RWPE2 (cell line): Measurements from ENCODE around the gene MRFAP1.

Experiments
- ATAC-seq: fragments of 200-7000 bp; cut with Tn5 transposase; 3 replicates; pipeline ENCODE4 v1.9.1; 2021; ENCODE audit warnings: low read depth
- DNase-seq: peaks from one replicate; pipeline ENCODE4 v3.0.0-alpha.2; 2020; ENCODE audit warnings: low spot score
- H3K27ac ChIP-seq: fragments of 450-650 bp; 2 replicates; pipeline ENCODE4 v1.5.1; 2017; ENCODE audit warnings: mild to moderate bottlenecking; ENCODE audit not compliant: poor library complexity, severe bottlenecking
- H3K27me3 ChIP-seq: fragments of 250-450 bp; sonication (Bioruptor Pico); 2 replicates; pipeline ENCODE4 v1.5.1; 2021; ENCODE audit warnings: mild to moderate bottlenecking, moderate library complexity; ENCODE audit not compliant: insufficient read depth, poor library complexity, severe bottlenecking
- H3K36me3 ChIP-seq: fragments of 250-450 bp; sonication (Bioruptor Pico); 2 replicates; pipeline ENCODE4 v1.5.1; 2020; ENCODE audit warnings: low read depth, mild to moderate bottlenecking, moderate library complexity
- H3K4me1 ChIP-seq: fragments of 250-450 bp; sonication (Bioruptor Pico); 2 replicates; pipeline ENCODE4 v1.5.1; 2021; ENCODE audit warnings: mild to moderate bottlenecking, moderate library complexity; ENCODE audit not compliant: insufficient read depth, poor library complexity, severe bottlenecking
- H3K4me3 ChIP-seq: fragments of 250-450 bp; sonication (Bioruptor Pico); 2 replicates; pipeline ENCODE4 v1.5.1; 2021; ENCODE audit warnings: mild to moderate bottlenecking, moderate library complexity; ENCODE audit not compliant: severe bottlenecking
- H3K9me3 ChIP-seq: fragments of 250-450 bp; sonication (Bioruptor Pico); 2 replicates; pipeline ENCODE4 v1.5.1; 2021; ENCODE audit warnings: mild to moderate bottlenecking, moderate library complexity; ENCODE audit not compliant: severe bottlenecking
- TF ChIP-seq, protein P1 (sequence below): fragments of 450-650 bp; IDR thresholded peaks from one replicate; pipeline ENCODE4 v1.5.1; 2017; ENCODE audit warnings: mild to moderate bottlenecking, moderate library complexity; ENCODE audit not compliant: poor library complexity, severe bottlenecking

The MRFAP1 gene

DNA sequence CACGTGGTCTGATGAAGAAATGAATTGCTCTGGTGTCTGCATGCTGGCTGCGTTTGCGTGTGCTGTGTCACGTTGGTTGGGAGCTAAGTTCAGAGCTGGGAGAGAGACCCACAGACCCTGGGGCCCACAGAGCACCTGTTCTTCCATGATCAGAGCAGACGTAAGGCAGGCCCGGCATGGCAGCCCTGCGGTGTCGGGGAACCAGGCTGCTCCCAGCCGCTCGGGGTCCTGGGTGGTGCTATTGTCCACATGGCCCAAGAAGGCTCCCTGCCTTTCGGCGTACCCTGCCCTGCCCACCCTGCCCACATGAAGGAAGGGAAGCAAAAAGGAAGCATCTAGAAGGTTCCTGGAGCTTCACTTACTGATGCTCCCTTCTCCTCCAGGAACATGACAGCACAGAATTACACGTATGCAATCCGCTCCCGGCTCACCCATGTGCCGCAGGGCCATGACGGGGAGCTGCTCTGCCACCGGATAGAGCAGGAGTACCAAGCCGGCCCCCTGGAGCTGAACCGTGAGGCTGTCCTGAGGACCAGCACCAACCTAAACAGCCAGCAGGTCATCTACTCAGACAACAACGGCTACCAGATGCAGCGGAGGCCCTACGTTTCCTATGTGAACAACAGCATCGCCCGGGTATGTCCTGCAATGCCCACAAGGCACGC lies 30.9 kb upstream of the MRFAP1 start:
- no peaks in the 10 kb centered on the region for H3K36me3 ChIP-seq
- no peaks in the 10 kb centered on the region for H3K27me3 ChIP-seq
- no peak overlapping the region for H3K4me3 ChIP-seq
- ATAC-seq (no peak), DNase-seq (no peak)
- no peaks in the 10 kb centered on the region for H3K9me3 ChIP-seq
- no peaks in the 10 kb centered on the region for H3K4me1 ChIP-seq
- TF ChIP-seq, protein P1, sequence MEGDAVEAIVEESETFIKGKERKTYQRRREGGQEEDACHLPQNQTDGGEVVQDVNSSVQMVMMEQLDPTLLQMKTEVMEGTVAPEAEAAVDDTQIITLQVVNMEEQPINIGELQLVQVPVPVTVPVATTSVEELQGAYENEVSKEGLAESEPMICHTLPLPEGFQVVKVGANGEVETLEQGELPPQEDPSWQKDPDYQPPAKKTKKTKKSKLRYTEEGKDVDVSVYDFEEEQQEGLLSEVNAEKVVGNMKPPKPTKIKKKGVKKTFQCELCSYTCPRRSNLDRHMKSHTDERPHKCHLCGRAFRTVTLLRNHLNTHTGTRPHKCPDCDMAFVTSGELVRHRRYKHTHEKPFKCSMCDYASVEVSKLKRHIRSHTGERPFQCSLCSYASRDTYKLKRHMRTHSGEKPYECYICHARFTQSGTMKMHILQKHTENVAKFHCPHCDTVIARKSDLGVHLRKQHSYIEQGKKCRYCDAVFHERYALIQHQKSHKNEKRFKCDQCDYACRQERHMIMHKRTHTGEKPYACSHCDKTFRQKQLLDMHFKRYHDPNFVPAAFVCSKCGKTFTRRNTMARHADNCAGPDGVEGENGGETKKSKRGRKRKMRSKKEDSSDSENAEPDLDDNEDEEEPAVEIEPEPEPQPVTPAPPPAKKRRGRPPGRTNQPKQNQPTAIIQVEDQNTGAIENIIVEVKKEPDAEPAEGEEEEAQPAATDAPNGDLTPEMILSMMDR: no peak
- H3K27ac ChIP-seq: no peak overlapping the region

DNA sequence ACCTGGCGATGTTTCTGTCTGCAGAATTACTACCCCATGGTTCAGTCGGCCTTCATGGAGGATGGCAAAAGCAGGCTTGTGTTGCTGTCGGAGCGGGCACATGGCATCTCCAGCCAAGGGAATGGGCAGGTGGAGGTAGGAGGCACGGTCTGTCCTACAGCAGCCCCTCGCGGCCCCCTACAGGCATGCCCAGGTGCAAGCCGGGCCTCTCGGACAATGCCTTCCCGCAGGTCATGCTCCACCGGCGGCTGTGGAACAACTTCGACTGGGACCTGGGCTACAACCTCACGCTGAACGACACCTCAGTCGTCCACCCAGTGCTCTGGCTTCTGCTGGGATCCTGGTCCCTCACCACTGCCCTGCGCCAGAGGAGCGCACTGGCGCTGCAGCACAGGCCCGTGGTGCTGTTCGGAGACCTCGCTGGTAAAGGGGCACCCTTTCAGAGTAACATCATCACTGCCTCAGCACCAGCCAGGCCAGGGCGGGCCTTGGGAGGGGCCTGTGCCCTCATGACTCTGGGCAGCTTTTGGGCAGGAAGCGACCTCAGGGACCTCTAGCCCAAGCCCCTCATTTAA lies 29.5 kb upstream of the MRFAP1 start:
- H3K27me3 ChIP-seq: no peaks in the 10 kb centered on the region
- no peak for DNase-seq
- no peak overlapping the region for H3K27ac ChIP-seq
- H3K9me3 ChIP-seq: no peaks in the 10 kb centered on the region
- ATAC-seq: no peak
- no peaks in the 10 kb centered on the region for H3K36me3 ChIP-seq
- TF ChIP-seq, protein P1: no peak
- H3K4me3 ChIP-seq: no peak overlapping the region
- H3K4me1 ChIP-seq: no peaks in the 10 kb centered on the region

DNA sequence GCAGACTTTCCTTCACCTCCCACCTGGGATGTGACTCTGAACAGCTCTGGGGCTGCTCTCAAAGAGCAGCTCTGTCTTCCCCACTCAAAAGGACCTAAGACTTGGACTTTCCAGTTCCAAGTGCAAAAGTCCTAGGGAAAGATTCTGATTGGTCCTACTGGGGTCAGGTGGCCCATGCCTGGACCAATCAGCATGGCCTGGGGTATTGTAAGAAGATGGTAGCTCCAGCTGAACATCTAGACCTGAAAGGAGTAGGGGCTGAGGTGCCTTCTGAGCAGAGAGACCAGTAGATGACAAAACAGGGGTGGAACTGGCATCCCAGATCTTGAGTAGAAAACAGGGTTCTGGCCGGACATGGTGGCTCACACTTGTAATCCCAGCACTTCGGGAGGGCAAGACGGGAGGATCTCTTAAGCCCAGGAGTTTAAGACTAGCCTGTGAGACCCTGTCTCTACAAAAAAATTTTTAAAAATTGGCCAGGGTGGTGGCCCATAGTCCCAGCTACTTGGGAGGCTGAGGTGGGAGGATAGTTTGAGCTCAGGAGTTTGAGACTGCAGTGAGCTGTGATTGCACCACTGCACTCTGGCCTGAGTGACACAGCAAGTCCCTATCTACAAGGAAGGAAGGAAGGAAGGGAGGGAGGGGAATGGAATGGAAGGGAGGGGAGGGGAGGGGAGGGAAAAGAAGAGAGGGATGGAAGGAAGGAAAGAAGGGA lies 27.4 kb upstream of the MRFAP1 start:
- H3K9me3 ChIP-seq: no peaks in the 10 kb centered on the region
- no peaks in the 10 kb centered on the region for H3K4me1 ChIP-seq
- no peak overlapping the region for H3K4me3 ChIP-seq
- H3K27me3 ChIP-seq: no peaks in the 10 kb centered on the region
- no peak for ATAC-seq
- no peak for DNase-seq
- H3K27ac ChIP-seq: no peak overlapping the region
- peaks cover 4% of the 10 kb centered on the region; the same call in 1 of the 2 replicates for H3K36me3 ChIP-seq
- TF ChIP-seq, protein P1: no peak

DNA sequence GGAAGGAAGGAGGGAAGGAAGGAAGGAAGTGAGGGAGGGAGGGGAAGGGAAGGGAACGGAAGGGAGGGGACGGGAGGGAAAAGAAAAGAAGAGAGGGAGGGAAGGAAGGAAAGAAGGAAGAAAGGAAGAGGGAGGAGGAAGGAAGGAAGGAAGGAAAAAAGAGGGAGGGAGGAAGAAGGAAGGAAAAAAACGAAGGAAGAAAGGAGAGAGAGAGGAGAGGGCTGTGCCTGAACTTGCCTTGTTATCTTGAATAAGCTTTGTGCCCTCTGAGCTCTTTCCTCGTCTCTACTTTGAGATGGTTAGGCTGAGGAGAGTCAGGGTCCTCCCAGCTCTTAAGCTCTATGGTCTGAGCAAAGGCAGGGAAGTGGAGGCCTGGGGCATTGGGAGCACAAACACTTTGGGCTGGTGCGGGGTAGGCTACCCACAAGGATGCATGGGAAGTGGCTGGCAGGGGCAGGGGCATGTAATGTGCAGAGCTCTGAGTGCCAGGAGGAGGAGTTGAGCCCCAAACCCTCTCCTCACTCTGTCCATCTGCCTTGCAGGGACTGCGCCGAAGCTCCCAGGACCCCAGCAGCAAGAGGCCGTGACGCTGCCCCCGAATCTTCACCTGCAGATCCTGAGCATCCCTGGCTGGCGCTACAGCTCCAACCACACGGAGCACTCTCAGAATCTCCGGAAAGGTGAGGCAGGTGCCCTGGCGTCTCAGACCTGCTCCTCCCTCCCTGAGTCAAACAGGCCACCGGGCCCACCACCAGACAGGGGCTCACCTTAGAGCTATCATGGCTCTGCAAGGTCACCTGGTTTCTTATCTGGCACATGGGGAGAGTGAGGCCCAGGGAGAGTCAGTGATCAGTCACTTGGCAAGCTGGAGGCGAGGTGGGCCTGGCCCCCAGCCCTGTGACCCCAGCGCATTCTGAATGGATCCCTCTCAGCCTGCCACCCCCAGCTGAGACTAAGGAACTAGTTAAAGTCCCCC lies 26.5 kb upstream of the MRFAP1 start:
- DNase-seq (no peak), ATAC-seq (no peak)
- H3K9me3 ChIP-seq: no peaks in the 10 kb centered on the region
- no peaks in the 10 kb centered on the region for H3K4me1 ChIP-seq
- H3K36me3 ChIP-seq: peaks cover 4% of the 10 kb centered on the region; the same call in 1 of the 2 replicates
- TF ChIP-seq, protein P1: no peak
- H3K4me3 ChIP-seq: no peak overlapping the region
- no peaks in the 10 kb centered on the region for H3K27me3 ChIP-seq
- H3K27ac ChIP-seq: no peak overlapping the region
